NCI-H748 (cell line): ENCODE results near the gene SMAD2.

Source experiments
- DNase-seq: peaks from one replicate; lab custom pipeline; 2025; ENCODE audit not compliant: unreplicated experiment; lab: John Stamatoyannopoulos, UW

Gene SMAD2

DNA sequence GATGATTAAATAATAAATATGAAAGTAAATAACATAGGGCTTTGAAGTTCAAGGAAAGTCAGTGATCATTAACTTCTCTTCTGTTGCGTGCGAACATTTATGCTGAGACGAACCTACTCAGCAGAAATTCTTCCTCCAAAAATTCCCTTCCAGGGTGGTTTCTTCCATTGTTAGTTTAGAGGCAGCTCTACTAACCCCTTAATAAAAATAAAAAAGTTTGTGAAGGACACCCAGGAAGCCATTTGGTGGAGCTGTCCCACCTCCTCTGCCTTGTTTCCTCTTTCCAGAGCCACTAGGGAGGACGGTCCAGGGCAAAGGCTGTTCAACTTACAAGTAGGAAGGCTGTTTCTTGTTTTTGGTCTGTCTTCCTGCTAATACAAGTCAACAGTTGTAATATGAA, 2.1 kb upstream of the SMAD2 start:
- DNase-seq: no peak

DNA sequence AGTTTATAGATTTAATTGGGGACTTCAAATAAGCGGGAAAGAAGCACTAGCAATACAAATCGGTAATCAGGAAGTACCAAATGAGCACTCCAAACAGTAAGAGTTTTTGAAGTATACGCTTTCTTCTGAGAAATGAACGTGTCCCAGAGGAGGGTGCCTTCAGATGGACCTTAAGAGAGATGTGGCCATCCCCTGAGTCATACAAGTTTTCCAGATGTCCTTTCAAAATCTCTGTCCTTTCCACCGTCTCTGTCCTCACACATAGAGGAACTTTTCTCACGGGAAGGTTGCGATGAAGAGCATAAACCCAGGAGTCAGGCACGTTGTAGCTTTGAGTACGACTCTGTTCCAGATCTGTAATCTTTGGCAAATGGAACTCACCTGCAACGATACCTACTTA, 1.7 kb upstream of the SMAD2 start:
- no peak for DNase-seq

DNA sequence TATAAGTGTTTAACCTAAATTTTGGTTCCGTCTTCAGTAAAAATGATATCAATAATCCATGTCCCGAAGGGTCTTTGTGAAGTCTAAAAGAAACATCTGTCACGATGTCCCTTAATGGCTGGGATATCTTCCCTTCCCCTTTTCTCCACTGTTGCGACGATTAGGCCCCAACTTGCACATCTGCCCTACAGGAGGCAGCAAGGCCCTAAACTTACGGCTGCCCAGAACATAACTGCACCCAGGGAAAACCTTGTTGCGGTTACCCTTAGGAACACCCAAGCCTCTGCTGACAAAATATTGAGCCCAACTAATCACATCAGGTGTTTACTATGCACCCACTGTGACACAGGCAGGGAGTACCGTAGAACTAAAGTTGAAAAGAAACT, 1.3 kb upstream of the SMAD2 start:
- DNase-seq: peak; percentile 76

DNA sequence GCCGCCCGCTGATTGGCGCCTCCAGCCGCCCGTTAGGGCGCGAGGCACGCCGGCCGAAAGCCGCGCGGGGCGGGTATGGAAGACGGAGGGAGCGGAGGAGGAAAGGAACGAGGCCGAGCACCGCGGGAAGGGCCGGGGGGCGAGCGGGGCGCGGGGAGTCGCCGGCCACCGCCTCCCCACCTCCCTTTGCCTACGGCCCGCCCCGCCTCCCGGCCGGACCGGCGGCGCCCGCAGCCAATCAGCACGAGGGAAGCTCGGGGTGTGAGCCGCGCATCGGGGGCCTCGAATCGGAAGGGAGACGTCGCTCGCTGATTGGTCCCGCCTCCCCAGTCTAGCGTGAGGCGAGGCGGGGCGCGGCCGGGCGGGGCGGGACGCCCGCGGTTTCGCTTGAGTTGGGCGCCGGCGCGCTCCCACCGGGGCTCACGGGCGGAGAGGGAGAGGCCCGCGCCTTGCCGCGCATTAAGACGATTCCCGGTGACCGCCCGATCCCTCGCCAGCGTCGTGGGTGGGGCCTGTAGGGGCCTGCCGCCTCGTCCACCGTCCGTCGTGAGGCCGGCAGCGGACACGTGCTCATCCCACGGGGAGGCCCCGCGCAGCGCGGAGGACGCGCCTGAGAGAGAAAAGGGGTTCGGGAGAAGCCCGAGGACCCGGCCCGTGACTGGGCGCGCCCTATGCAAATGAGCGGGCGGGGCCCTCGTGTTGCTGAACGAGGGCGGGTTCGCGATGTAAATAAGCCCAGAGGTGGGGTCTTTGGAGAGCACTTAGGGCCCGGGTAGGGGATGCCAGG, 665 bp upstream of the SMAD2 start:
- DNase-seq: peak; percentile 99

DNA sequence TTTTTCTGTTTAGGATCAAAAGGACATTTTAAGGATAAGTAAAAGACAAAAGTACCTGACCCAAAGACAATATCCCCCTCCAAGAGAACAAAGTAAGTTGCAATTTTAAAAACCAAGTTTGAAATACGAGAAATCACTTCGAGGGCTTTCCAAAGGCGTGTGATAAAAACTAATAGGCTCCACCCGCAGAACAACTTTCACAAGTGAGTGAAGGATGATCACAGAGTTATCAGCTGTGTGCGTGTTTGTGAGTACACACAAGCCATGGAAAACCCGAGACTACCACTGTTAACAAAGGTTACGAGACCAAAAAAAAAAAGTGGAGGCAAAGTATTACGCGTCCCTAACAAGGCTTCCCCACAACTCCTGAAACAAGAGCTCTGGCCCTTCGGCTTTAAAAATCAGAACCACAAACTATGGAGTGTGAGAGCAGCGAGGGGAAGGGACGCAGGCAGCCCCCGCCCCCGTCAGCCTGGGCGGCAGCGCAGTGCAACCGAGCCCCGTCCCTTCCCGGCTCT, 719 bp downstream of the SMAD2 start:
- DNase-seq: no peak

DNA sequence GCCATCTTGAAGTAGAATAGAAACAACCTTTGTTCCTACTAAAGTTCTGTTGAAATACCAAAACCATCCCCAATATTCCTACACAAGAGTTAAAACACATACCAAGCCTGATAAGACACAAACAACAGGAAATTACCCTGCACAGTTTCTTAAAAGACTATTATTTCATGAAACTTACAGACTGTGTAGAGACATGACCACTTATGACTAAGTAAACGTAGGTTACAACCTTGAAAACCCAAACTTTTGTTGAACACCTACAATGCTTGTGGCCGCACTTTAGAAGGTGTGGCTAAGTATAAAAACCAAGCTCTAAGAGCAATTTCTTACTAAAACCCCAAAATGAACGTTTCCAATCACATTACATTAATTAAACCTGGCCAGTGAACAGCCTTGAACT, 2.0 kb downstream of the SMAD2 start:
- DNase-seq: no peak

DNA sequence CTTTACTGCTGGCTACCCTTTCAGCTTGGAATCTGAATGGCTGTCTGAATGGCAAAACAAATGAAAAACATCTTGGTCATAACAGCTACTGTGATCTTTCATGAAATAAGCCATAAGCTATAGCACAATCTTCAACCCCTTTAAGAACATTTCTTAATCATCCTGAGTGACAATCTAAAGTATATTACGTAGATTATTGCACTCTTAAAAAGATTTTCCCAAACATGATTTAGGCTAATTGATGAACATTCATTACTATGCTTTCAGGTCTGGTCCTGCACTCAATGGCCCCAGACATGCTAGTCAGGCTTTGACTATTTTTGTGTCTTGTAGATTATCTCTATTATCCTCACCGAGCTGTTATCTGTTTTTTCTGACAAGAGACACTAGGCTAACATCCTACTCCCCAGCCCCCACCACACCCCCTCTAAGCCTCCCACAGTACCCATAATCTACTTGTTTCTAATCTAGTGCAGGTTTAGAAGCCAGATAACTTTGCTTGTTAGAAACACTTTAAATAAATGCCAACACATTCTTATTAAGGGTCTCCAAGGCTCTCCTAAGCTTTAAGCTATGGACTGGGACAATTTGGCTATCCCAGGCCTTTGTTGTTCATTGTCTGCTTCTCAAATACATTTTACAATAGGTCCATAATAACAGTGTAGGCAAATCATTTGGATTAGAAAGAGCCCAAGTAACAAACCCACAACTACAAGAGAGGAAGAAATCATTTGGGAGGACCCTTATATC, 4.2 kb downstream of the SMAD2 start:
- DNase-seq: no peak

DNA sequence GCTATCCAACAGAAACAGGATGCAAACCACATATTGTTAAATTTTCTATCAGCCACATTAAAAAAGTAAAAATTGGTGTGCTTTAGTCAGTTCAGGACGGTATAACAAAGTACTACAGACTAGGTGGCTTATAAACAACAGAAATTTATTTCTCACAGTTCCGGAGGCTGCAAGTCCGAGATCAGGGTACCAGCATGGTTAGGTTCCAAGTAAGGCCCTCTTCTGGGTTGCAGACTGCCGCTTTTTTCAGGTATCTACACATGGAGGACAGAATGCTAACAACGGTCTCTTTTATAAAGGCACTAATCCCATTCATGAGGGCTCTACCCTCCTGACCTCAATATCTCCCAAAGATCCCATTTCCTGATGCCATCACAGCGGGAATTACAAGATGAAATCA, 10.5 kb downstream of the SMAD2 start:
- DNase-seq: no peak

DNA sequence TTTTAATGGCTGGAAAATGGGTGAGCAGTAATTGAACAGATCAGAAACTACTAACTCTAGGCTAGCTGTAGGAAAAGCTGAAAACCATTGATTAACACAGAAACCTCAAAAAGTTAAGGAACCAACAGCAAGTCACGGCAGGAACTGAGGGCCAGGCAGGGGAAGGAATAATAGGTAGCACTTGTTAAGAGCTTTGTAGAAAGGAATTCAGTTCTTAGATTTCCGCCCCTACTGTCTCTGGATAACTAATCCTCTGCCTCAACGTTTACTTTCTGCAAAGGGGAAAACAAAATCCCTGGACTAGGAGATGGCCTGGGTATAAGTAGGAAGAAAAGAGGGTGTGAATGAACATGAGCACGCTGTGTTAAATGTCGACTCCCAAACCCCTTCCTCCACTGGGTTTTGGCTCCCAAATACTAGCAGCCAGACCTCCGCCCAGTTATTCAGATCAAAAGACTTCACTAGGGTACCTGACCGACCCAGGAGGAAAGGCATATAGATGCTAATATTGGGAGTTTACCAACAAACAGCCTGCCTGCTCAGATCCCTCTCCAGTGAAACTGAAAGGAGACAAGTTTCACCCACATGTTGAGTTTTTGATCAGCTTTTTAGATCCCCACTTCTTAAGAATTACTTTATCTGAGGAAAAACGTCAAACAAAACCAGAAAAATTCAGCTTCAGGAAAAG, 12.4 kb downstream of the SMAD2 start:
- DNase-seq: no peak

DNA sequence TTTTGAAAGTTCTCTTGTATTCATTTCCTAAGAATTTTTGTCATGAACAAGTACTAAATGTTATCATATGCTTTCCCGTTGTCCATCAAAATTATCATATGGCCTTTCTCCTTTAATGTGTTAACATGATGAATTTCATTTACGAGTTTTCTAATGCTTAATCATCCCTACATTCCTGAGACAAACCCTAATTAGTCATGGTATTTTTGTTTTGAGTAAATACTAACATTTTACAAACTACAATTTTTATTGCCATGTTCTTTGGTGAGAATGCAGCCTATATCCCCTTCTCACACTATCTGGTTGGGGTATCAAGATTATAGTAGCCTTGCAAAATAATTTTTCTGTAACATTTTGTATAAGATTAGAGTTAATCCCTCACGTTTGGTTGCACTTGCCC, 14.5 kb downstream of the SMAD2 start:
- no peak for DNase-seq

DNA sequence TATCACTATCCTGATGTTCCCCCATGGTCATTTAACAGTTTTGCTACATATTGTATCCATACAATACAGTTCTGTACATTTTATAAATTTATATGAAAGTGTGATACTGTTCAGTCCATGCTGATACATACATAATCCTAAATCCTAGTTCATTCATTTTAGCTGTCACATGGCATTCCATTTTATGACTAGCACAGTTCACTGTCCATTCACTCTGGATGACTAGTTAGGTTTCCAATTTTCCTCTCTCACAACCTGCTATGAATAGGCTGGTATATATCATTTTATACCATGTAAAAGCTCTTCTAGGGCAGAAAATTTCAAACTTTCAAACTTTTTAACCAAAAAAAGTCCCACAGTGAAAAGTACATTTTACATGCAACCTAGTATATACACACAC, 15.2 kb downstream of the SMAD2 start:
- no peak for DNase-seq

DNA sequence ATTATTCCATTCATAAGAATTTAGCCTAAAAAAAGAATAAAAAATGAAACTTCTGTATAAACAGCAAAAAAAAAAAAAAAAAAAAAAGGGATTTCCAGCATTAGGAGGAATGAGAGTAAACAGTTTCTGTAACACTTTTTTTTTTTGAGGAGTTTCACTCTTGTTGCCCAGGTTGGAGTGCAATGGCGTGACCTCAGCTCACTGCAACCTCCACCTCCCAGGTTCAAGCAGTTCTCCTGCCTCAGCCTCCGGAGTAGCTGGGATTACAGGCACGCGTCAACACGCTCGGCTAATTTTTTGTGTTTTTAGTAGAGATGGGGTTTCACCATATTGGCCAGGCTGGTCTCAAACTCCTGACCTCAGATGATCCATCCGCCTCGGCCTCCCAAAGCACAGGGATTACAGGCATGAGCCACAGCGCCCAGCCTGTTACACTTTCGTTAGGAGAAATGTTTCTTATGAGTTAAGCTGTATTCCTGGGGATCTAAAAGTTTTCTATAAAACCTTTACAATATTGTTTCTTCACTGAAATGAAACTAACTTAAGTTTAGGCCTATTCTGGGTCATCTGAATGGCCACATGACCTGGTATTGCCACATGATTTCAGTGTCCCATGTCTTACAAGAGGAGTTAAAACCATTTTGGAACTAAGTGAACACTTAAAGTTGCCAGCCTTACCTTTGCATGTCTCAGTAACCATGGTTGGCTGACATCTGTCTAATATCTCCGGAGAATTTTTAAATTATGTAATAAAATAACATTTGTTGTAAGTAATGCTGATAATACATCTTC, 17.5 kb downstream of the SMAD2 start:
- no peak for DNase-seq

DNA sequence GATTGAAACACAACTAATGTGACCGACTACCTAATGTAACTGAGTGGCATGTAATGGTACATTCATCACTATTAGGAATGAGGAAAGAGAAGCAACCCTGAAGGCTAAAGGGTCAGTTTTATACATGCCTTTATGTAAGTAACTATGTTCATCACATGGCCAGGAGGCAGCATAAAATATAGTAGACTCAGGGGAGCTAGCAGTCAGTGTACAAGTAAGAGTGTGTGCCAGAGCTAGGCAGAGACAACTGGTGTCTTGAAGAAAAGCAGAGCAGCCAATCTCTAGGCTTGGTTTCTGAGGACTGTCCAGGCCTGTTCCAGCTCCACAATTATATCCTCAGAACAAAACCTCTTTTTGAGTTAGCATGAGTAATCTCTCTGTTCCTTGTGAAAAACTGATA, 18.1 kb downstream of the SMAD2 start:
- DNase-seq: no peak

DNA sequence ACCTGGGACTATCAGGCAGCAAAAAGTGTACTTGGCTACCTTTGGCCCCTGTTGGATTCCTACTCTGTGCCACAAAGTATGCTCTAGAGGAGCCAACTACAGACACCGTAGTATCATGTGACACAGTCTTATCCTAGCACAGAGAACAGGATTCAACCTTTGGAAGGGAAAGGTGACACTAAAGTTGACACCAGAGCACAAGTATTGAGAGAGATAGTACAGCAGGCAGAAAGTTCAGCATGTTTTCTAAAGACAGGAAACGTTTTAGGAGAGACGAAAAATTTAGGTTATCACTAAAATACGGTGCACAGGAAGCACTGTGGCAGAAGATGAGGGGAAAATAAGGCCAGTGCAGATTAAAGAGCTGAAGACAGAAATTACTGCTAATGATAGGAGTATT, 18.6 kb downstream of the SMAD2 start:
- no peak for DNase-seq

DNA sequence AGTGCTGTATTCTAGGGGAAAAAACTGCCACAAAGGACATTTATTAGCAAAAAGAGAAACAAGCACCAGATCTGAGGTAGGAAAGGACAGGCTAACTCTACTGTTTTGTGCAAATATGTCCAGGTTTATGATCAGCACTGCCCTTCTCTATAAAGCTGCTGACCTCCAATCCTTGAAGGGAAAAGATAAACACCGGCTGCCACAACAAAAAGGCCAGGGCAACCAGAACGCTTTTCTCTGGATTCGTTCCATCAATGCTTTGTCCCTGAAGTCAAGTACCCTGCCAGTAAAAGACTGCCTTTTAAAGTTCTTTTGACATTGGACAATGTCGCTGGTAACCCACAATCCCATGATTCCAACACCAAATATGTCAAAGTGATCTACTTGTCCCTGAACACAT, 21.0 kb downstream of the SMAD2 start:
- DNase-seq: peak; percentile 20

DNA sequence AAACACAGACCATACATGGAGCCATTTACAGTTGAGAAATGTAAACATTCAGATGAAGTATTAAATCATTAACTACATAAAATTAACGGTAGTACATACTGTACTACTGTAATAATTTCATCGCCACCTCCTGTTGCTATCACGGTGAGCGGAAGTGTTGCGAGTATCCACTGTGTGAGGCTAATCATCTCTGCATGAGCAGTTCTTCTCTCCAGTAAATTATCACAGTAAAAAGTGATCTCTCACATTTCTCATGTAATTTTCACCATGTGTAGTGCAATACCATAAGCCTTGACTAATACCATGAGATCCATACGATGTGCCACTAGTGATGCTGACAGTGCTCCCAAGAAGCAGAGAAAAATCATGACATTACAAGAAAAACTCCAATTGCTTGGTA, 21.9 kb downstream of the SMAD2 start:
- DNase-seq: no peak

DNA sequence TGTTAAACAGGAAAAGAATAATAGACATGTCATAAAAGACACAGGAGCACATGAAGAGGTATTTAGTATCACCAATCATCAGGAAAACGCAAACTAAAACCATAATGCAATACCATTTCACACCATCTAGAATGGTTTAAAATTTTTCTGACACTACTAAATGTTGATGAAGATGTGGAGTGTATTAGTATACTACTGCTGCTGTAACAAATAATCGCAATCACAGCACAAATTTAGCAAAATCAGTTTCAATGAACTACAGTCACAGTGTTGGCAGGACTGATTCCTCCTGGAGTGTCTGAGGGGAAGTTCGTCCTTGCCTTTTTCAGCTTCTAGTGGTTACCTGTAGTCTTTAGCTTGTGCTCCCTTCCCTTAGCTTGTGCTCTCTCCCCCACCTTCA, 24.1 kb downstream of the SMAD2 start:
- no peak for DNase-seq

DNA sequence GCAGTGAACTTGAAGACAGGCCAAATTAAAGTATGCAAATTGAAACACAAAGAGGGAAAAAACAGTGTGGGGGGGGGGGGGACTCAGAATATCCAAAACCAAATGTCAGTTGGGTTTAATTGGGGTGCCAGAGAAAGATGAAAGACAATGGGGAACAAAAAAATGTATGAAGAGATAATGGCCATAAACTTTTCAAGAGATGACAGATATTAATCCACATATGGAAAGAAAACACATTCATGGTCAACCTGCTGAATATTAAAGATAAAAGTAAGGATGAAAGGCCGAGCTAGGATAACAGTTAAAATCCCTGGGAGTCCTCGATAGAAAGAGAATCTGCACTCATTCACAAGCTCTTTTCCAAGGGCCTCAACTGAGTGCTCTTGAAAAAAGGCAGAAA, 26.6 kb downstream of the SMAD2 start:
- no peak for DNase-seq

DNA sequence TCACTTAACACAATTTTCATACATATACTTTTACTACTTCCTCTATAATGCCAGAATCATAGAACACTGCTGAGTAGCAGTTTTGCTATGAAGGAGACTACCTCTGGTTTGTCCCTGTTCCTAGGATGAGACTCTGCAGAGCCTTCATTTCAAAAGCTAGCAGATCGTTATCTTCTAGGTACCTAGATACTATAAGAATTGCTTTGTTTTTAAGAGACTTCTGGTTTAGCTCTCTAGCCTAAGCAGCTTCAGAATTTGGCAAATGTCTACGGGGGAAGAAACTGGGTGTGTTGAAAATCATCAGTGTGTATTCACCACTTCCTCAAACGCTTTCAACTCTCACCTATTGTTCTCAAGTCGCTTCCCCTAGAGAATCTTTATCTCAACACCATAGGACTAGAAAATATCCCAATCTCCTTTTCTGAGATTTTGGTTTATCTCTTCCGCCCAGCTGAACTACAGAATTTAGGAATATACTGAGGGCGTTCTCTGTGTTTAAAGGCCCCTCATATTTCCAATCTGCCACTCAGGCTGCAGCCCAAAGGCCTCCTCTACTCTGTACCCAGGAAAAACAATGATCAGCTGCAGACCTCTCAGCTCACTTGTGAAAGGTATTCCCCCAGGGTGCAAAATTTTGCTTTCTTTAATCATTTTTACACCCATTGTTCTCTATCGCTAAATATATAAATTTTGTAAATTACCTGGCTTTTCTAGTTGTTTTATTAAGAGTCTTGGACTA, 28.7 kb downstream of the SMAD2 start:
- no peak for DNase-seq

DNA sequence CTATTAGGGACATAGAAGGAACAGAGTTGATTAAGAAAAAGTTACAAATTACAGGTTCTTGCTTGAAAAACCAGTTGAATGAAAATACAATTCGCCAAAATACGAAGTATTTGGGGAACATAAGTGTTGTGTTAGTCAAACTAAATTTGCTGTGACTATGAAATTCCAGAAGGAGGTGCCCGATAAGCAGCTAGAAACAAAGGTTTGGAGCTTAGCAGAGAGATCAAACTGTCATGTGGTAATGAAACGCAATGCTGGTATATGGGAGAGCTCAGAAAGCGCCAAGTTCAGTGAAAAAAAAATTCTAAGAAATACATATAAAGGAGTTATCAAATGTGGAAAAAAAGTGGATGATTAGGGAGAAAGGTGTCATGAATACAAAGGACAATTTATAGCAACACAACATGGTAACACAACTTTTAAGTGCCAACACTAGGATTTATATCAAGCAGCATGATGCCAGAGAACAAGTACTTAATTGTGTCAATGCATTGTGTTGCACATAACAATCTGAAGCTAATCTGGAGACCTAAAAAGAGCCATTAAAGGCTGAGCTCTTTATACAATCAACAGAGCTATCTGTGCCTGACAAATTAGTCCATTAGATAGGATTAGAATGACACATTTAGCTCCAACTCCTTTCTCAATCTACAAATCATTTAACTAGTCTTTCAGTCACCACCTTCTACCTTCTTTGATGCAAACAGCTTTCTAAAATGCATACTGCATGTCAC, 31.2 kb downstream of the SMAD2 start:
- DNase-seq: peak; percentile 81
